Activated naive CD8-positive, alpha-beta T cell (primary cell): Measurements from ENCODE around the gene ZNF652.

Experiments
- H3K27ac Mint-ChIP-seq: one replicate; pipeline ENCODE4 v1.8.0; 2021; ENCODE audit warnings: mixed read lengths
- H3K27me3 Mint-ChIP-seq: one replicate; pipeline ENCODE4 v1.8.0; 2021; ENCODE audit warnings: mixed read lengths
- H3K36me3 Mint-ChIP-seq: one replicate; pipeline ENCODE4 v1.8.0; 2021; ENCODE audit warnings: mixed read lengths
- H3K4me1 Mint-ChIP-seq: one replicate; pipeline ENCODE4 v1.8.0; 2021; ENCODE audit warnings: low read depth, mixed read lengths
- H3K4me3 Mint-ChIP-seq: one replicate; pipeline ENCODE4 v1.8.0; 2021; ENCODE audit warnings: mild to moderate bottlenecking, mixed read lengths
- H3K9me3 Mint-ChIP-seq: one replicate; pipeline ENCODE4 v1.8.0; 2021; ENCODE audit warnings: low read depth, mixed read lengths

ZNF652 gene

DNA sequence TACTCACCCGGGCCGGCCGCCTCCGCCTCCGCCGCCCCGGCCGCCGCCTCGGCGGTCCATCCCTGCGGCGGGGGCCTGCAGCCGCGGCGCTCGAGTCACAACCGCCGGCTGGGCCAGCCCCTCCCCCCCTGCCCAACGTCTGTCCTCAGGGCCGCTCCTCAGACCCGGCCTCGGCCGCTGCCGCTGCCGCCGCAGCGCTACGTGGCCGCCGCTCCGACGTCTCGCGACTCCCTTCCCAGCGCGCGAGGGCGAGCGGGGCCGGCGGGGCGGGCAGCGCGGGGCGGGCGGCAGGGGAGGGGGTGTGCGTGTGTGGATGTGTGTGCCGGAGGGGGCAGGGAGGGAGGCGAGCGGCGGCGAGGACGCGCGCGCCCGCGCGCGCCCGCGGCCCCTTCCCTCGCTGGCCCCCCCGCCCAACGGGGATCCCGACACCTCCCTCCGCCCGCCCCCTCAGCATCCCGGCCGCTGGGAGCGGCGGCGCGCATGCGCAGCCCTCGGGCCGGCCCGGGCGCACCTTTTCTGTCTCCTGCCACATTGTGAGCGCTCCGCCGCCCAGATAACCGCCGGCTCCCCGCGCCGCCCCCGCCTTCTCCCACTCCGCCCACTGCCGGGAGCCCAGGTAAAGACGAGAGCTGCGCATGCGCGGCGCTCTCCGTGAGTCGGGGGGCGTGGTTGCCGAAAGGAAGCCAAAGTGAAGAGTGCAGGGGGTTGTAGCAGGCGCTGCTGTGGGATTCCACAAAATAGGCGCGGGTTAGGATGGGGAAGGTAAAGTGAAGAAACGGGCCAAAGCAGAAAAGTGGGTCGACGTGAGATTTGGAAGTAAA, at the start of gene ZNF652:
Gene ZNF652, minus strand, starts transcription at position 349 of the 821 bp plus-strand sequence. CDS start 44,525 bp downstream, outside the sequence.
- Mint-ChIP-seq H3K4me1 (peaks cover 50% of the 10 kb centered on the region), H3K27me3 (no peaks in the 10 kb centered on the region), H3K9me3 (no peaks in the 10 kb centered on the region), H3K27ac (peak within 1 kb of the TSS; percentile 93), H3K36me3 (peaks cover 2% of the 10 kb centered on the region), H3K4me3 (peak within 1 kb of the TSS; percentile 93)

DNA sequence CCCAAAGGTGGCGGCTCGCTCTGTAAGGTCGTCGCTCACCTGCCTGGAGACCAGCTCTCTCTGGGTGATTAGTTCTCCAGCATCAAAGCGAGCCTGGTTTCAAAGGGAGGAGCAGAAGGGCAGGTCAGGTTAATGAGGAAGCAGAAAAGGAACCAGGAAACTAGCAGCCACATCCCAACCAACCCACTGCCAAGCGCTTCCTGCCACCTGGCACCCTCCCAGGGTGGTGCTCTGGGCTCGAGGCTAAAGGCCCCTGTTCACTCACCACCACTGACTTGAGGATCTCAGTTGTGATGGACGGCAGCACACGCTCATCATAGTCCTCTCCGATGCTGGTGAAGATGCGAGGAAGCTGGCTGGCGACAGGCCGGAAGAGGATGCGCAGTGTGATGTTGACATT, 47.0 kb upstream of the ZNF652 start:
- peaks cover 21% of the 10 kb centered on the region for H3K36me3 Mint-ChIP-seq
- peaks cover 43% of the 10 kb centered on the region for H3K4me1 Mint-ChIP-seq
- H3K27ac Mint-ChIP-seq, result no peak overlapping the region
- no peaks in the 10 kb centered on the region for H3K9me3 Mint-ChIP-seq
- H3K27me3 Mint-ChIP-seq, result no peaks in the 10 kb centered on the region
- no peak overlapping the region for H3K4me3 Mint-ChIP-seq

GRCh38 chr17:49407981-49408501, 46.0 kb upstream of the ZNF652 start:
- H3K36me3 Mint-ChIP-seq, result peaks cover 24% of the 10 kb centered on the region
- peaks cover 46% of the 10 kb centered on the region for H3K4me1 Mint-ChIP-seq
- H3K27me3 Mint-ChIP-seq, result no peaks in the 10 kb centered on the region
- no peaks in the 10 kb centered on the region for H3K9me3 Mint-ChIP-seq
- H3K4me3 Mint-ChIP-seq, result peak overlapping the region; percentile 36
- no peak overlapping the region for H3K27ac Mint-ChIP-seq

DNA sequence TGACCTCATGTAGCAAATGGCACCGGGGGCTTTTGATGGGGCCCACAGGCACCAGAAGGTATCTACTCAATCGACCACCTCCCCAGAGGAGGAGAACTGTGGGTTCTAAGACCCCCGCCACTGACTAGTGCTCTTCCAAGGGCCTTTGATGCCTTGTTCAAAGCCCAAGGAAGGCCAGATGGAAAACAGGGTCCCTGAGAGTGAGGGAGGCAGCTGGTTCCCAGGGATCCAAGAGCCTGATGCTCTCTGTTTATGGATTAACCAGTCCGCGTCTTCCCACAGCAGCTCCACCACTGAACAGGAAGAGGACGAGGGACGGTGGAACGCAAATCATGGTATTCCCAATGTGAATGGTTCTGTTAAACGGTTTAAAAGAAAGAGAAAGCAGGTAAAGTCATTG, 45.0 kb upstream of the ZNF652 start:
- H3K36me3 Mint-ChIP-seq, result peaks cover 24% of the 10 kb centered on the region
- H3K4me3 Mint-ChIP-seq, result no peak overlapping the region
- H3K9me3 Mint-ChIP-seq, result no peaks in the 10 kb centered on the region
- no peaks in the 10 kb centered on the region for H3K27me3 Mint-ChIP-seq
- H3K4me1 Mint-ChIP-seq, result peaks cover 44% of the 10 kb centered on the region
- no peak overlapping the region for H3K27ac Mint-ChIP-seq

- no peaks in the 10 kb centered on the region for H3K27me3 Mint-ChIP-seq
- no peaks in the 10 kb centered on the region for H3K9me3 Mint-ChIP-seq
- H3K4me1 Mint-ChIP-seq, result peaks cover 40% of the 10 kb centered on the region
- H3K4me3 Mint-ChIP-seq, result no peak overlapping the region
- H3K36me3 Mint-ChIP-seq, result peaks cover 20% of the 10 kb centered on the region
- H3K27ac Mint-ChIP-seq, result no peak overlapping the region
Observed at GRCh38 chr17:49406421-49407061, 44.5 kb upstream of the ZNF652 start.

DNA sequence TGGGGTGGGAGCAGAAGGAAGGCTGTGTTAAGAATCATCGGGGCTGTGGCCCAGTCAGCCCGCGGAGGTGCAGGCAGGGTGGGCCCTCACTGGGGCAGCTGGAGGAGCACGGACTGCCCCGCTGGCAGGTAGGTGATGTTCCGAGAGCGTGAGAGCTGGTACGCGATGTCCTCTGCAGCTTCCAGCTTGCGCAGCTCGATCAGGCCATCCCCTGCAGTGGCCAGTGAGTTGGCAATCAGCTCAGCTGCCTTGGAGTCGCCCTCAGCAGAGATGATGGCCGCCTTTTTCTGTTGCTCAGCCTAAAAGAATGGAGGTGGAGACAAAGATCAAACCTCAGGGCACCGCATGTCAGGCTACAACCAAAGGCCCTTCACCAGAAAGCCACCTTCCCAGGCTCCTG, 42.9 kb upstream of the ZNF652 start:
- Mint-ChIP-seq H3K4me1 (peaks cover 35% of the 10 kb centered on the region), H3K27me3 (no peaks in the 10 kb centered on the region), H3K9me3 (no peaks in the 10 kb centered on the region), H3K4me3 (peak overlapping the region; percentile 30), H3K36me3 (peaks cover 19% of the 10 kb centered on the region), H3K27ac (no peak overlapping the region)

GRCh38 chr17:49404361-49404760, 42.3 kb upstream of the ZNF652 start:
- Mint-ChIP-seq H3K4me1 (peaks cover 35% of the 10 kb centered on the region), H3K4me3 (peak overlapping the region; percentile 30), H3K27ac (peak overlapping the region; percentile 34), H3K36me3 (peaks cover 19% of the 10 kb centered on the region), H3K27me3 (no peaks in the 10 kb centered on the region), H3K9me3 (no peaks in the 10 kb centered on the region)

GRCh38 chr17:49403514-49404289, 41.7 kb upstream of the ZNF652 start:
- peak overlapping the region; percentile 10 for H3K4me3 Mint-ChIP-seq
- H3K4me1 Mint-ChIP-seq, result peaks cover 33% of the 10 kb centered on the region
- no peaks in the 10 kb centered on the region for H3K9me3 Mint-ChIP-seq
- H3K27ac Mint-ChIP-seq, result peak overlapping the region; percentile 34
- peaks cover 19% of the 10 kb centered on the region for H3K36me3 Mint-ChIP-seq
- no peaks in the 10 kb centered on the region for H3K27me3 Mint-ChIP-seq

DNA sequence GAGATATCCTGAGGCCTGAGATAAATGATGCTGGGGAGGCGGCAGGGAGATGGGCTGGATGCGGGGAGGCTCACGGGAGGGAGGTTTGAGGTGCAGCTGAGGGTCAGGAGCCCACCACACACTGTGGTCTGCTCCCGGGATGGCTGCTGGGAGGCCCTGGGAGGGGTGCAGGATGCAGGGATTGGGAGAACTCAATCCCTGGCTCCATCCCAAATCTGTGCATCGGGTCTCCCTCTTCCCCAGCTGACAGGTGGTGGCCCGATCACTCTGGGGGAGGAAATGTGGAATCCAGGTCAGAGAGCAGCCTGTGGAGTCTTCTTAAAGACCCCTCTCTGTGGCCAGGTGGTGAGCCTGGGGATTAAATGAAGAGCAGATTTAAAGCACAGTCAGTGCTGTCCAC, 40.7 kb upstream of the ZNF652 start:
- Mint-ChIP-seq H3K4me3 (no peak overlapping the region), H3K36me3 (peaks cover 18% of the 10 kb centered on the region), H3K27me3 (no peaks in the 10 kb centered on the region), H3K27ac (no peak overlapping the region), H3K9me3 (no peaks in the 10 kb centered on the region), H3K4me1 (peaks cover 23% of the 10 kb centered on the region)

GRCh38 chr17:49401971-49402611, 40.0 kb upstream of the ZNF652 start:
- no peaks in the 10 kb centered on the region for H3K27me3 Mint-ChIP-seq
- no peaks in the 10 kb centered on the region for H3K9me3 Mint-ChIP-seq
- H3K4me1 Mint-ChIP-seq, result peaks cover 21% of the 10 kb centered on the region
- no peak overlapping the region for H3K4me3 Mint-ChIP-seq
- H3K27ac Mint-ChIP-seq, result no peak overlapping the region
- H3K36me3 Mint-ChIP-seq, result peaks cover 16% of the 10 kb centered on the region

DNA sequence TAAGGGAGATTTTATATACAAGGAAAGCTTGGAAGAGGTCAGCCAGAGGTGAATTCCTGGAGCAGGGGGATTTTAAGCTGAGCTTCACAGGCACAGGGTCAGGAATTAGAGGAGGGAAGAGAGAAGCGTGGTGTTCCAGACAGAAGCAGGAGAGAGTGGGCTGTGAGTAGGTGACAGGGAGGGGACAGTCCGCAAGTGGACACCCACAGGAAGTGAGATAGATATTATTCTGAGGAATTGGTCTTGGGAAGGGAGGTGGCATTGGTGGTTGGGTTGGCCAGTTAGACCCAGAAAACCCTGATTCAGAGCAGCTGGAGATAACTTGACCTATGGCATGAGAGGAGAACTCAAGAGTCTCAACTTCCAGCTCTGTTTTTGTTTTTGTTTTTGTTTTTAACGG, 37.9 kb upstream of the ZNF652 start:
- peaks cover 8% of the 10 kb centered on the region for H3K36me3 Mint-ChIP-seq
- no peaks in the 10 kb centered on the region for H3K27me3 Mint-ChIP-seq
- H3K27ac Mint-ChIP-seq, result no peak overlapping the region
- peaks cover 14% of the 10 kb centered on the region for H3K4me1 Mint-ChIP-seq
- no peaks in the 10 kb centered on the region for H3K9me3 Mint-ChIP-seq
- no peak overlapping the region for H3K4me3 Mint-ChIP-seq

- Mint-ChIP-seq H3K36me3 (no peaks in the 10 kb centered on the region), H3K27me3 (no peaks in the 10 kb centered on the region), H3K4me3 (no peak overlapping the region), H3K27ac (no peak overlapping the region), H3K4me1 (peaks cover 13% of the 10 kb centered on the region), H3K9me3 (no peaks in the 10 kb centered on the region)
Observed at GRCh38 chr17:49397586-49397985, 35.5 kb upstream of the ZNF652 start.

DNA sequence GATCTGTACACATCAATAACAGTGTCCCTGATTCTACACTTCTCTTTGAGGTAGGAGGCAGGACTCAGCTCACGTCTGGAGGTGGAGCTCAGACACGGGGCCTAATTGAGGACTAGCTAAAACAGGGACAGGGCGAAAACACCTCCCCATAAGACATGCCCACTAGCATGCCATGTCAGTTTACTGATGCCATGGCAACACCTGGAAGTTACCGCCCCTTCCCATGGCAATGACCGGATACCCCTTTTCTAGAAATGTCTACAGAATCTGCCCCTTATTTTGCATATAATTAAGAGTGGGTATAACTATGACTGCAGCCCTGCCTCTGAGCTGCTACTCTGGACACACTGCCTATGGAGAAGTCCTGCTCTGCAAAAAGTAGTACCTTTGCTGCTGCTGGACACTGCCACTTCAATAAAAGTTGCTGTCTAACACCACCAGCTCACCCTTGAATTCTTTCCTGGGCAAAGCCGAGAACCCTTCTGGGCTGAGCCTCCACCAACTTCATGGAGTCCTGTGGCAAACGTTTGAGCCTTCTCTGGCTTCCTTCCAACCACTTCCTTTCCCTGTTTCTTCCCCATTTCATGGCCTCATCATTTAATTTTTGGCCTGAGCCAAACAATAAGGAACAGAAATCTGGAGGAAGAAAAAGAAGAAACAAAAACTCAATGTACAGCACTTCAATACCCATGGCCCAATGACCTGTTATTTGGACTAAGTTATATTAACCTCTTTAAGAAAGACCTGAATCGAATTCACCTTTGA, 31.6 kb upstream of the ZNF652 start:
- no peak overlapping the region for H3K4me3 Mint-ChIP-seq

More for the DNA sequence above, 31.6 kb upstream of the ZNF652 start:
- Mint-ChIP-seq H3K27me3 (no peaks in the 10 kb centered on the region), H3K36me3 (no peaks in the 10 kb centered on the region), H3K9me3 (no peaks in the 10 kb centered on the region), H3K4me1 (peaks cover 37% of the 10 kb centered on the region), H3K27ac (no peak overlapping the region)
